ENCODE measurements around the gene SLCO2B1. TPM values are rescaled to one million over a fixed set of nuclear protein-coding genes. Genes with fewer than 3 reads are reported as not detected.

Gene SLCO2B1
- total and polyA plus RNA-seq, 2 of the 8 experiments (the other 6 are each of a cell fraction or from before 2014, with no cell fraction given), result 0.03 TPM; not detected in 1

DNA sequence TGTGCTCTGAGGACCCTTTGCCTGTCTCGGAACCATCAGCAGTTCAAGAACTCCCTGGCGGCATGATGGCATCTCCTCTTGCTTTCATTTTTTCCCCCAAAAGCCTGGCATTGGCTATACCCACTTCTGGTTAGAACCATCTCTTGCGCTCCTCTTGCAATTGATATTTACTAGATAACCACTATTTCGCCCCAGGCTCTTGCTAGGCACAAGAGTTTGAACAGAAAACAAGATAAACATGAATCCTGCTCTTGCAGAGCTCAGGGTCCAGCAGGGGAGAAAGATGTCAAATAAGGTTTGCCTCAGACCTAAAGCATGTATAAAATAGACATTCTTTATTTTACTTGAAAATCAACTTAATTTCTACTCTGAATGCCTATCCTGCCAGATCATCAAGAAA is 33.1 kb downstream of the SLCO2B1 start (continued):
- TF ChIP-seq CHD1 (IDR thresholded peaks at IDR 0.05; ENCODE audit: low read depth, low read length) (no peak), BACH1 (IDR thresholded peaks at IDR 0.05; ENCODE audit: low read length) (no peak)

Data from H1 (cell line).